Left kidney (tissue), 8 donors: Measurements from ENCODE around the gene AMBN. TPM values are rescaled to one million over a fixed set of nuclear protein-coding genes. Genes with fewer than 3 reads are reported as not detected.

Experiments
- DNase-seq: peaks from one replicate; pipeline ENCODE4 v3.0.0-alpha.2; 2013
- long read RNA-seq, 8 donors: transcript quantifications; one replicate each; lab custom pipeline, GENCODE V29; 2026
- polyA plus RNA-seq: library from polyadenylated mRNA; unstranded; fragments of 120-200 nt; gene quantifications from one replicate; pipeline ENCODE4 v1.2.1, GENCODE V29; 2013; ENCODE audit not compliant: insufficient read length

AMBN gene, protein sequence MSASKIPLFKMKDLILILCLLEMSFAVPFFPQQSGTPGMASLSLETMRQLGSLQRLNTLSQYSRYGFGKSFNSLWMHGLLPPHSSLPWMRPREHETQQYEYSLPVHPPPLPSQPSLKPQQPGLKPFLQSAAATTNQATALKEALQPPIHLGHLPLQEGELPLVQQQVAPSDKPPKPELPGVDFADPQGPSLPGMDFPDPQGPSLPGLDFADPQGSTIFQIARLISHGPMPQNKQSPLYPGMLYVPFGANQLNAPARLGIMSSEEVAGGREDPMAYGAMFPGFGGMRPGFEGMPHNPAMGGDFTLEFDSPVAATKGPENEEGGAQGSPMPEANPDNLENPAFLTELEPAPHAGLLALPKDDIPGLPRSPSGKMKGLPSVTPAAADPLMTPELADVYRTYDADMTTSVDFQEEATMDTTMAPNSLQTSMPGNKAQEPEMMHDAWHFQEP
- 0.80 TPM for polyA plus RNA-seq
- long read RNA-seq, donor 1 = 0 reads
- long read RNA-seq, donor 2, partial matches to known transcripts = 0 of 1 reads
- long read RNA-seq, donor 2, other reads (novel, unspliced or antisense) = 0 of 1 reads
- long read RNA-seq, donor 3 = 0 reads
- long read RNA-seq, donor 4 = 0 reads
- long read RNA-seq, donor 5 = 0 reads
- long read RNA-seq, donor 6 = 0 reads
- long read RNA-seq, donor 7 = 0 reads
- long read RNA-seq, donor 8 = 0 reads

DNA sequence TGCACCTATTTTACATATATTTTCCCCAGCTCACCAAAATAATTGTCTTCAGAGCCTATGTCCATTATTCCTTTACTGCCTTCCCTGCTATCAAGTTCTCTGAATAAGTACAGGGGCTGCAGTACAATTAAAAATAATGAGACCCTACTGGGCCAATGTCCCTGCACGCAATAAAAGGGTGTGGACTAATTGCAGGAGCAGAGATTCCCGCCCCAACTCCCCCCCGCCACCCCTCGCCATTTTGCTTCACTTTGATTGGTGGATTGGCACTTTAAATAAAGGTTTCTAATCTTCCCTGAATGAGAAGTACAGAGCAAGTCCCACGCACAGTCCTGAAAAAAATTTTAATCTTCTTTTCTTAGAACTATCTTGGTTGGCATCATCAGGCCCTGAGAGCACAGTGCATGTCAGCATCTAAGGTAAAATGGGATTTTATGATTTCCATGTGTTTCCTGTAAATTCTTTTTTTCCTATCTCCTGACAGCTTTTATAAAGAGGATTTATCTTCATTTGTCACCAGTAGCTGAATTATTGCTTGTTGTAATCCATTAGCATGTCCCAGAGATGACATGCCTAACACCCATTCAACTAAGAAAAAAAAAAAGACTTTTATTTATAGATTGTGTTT, at the start of gene AMBN:
TSS of gene AMBN (plus strand) at position 302 of the 628 bp plus-strand sequence. CDS start at position 405, 103 bp downstream.
- no peak for DNase-seq

DNA sequence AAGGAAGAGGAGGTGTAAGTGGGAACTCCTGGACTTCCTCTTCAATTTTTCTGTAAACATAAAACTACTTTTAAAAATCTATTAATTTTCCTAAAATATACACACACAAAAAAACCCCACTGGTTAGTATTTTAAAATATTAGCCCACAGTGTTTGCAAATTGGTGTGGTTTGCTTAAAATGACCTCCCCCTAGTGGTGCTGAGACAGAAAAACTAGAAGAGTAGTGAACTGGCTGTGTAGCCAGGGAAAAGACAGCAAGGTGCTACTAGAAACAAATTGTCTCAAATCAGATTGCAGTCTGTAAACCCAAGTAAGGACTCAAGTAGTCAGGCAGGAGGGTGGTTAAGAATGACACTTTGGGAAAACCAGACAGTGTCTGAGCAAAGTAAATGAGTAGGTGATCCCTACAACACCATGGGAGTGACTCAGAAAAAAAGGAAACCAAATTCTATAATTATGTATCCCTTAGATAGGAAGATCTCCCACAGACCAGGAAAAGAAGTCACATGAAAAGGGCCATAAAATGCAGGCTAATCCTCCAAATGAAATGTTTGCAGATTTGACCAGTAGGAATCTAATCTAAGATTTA, 47.7 kb upstream of the AMBN start:
- DNase-seq = no peak

DNA sequence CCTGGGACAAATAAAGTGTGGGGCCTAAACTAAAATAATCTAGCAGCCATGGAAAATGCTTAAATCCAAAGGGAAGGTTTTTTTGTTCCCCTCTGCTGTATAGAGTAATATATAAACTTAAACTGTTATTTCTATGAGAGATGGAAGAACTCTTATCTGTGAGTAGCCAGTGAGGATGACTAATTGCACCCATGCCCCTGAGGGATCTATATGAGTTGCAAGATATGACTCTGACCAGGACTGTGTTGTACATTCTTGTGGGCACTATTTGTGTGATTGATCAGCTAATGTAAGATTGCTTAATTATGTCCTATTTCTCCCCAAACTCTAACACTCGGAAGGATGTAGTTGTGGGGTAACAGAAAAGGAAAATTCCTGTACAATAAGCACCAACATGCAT, 35.2 kb upstream of the AMBN start:
- no peak for DNase-seq

DNA sequence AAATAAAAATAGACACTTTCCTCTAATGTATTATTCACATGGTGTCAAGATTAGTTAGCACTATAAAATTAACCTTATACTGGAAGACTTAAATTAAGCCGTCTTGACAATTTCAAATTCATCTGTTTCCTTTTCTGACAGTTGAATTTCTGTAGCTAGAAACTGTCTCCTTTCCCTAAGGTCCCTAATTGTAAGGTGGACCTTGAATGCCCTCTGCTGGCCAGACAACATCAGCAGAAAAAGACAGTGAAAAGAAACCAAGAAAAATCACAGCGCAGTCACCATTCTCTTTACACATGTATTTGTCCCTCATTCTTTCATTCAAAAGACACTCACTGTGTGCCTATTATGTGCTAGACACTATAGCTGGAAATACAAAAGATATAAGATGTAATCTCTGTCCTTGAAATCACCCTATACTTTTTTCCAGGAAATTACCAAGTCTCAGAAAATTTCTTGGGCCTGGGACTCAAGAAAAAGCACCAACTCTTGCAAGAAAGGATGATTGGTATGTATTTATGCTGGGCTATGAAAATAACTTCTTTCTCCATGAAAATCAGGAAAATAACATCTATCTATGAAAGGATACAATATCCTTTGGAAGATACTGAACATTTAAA, 32.7 kb upstream of the AMBN start:
- peak; percentile 59 for DNase-seq

DNA sequence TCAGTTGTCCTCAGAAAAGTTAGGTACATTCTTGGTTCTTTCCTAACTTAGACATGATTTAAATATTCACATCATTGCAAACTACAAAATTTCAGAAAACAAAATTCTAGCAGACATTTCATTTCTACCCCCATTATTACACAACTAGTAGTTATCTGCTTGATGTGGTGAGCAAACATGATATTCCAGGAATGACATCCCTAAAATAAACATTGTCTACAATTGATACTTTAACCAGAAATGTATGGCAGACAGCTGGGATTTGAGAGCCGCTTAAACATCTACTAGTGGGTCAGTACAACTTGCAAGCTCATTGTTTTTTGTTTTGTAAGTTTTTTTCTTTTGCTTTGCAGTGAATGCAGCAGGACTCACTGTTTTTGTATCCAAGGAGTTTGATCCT, 32.1 kb upstream of the AMBN start:
- DNase-seq = no peak

DNA sequence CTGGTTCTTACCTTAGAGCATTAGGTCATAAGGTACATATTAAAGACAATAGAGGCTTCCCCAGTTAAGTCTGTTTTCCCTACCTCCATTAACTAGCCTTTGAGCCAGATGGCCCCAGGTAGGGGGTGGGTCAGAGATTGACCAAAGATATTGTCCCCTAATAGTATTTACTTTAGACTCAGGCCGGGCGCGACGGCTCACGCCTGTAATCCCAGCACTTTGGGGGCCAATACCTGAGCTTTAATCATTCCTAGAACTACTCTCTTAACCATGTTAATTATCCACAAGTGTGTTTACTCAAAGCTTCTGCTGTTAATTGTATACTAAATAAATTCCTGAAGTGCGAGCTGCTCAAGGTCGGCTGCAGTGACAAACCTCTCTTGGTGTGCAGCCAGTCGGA, 28.0 kb upstream of the AMBN start:
- DNase-seq = no peak

DNA sequence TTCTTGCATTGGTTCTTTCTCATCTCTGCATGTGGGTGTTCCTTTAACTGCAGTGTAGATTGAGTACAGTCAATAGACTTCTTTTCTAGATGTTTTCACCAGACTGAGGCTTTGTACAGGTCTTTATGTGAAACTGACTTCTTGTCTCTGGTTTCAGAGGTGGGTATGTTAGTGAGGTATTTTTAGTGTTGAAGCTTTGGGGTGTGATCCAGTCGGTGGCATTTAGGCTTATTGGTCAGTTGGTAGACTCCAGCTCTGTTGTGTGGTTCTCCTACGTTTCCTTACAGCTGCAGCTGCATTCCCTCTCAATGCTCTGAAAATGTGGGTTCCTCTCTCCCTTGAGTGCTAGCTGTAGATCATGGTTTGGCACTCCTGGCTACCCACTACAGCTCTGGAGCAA, 21.3 kb upstream of the AMBN start:
- no peak for DNase-seq

DNA sequence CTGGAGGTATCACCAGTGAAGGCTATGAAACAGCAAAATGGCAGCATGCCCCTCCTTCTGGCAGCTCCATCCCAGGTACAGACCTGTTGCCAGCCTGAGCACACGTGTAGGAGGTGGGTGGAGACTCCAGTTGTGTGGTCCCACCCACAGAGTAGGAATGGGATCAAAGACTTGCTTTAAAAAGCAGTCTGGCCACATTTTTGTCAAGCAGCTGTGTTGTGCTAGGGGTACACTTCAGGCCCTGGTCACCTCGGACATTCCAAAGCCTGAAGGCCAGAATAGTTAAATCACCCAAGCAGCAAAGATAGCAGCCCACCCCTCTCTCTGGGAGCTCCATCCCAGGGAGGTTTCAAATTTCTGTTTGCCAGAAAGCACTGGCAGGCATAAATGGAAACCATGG, 20.3 kb upstream of the AMBN start:
- peak; percentile 46 for DNase-seq

DNA sequence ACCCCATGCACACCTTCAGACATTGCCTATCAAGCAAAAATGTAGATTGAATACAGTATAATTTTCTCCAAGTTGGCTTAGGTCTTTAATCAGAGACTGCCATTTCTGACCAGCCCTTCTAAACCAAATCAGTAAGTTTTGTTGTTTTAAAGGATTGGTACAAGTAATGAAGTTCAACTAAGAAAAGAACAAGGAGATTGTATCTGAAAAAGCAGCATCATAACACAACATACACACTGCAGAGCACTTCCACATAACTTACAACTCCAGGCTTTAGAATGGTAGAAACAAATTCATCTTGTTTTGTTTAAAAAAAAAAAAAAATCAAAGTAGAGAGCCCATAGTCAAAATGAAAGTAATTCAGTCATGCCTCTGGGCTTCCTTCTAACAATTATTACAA, 16.1 kb upstream of the AMBN start:
- no peak for DNase-seq

DNA sequence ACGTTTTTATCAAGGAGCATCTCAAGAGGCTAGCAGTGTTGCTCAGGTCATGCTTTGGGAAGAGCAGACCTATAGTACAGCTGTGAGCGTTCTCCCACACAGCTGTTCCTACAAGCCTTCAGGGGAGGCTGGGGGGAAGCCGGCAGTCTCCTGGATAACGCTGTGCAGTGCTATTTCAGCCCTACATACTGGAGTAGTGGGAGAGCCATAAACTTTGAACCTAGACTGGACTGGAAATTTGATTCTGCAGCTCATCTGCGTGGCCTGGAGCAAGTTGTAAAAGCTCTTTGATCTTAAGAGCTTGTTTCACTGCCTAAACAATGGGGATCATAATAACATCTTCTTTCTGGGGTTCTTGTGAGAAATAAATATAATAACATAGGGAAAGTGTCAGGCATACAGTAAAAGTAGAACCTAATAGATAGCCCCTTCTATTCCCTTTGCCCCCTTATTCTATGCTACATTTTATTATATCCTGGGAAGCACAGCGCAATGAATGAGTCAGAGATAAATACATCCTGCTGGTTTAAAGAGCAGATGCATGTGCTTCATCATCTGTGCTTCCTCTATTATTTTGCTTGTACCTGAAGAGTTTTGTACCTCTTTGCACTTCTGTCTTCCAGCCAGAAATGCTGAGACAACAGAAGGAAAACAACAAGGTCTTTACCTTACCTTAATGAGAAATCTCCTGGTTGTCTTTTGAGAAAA, 14.7 kb upstream of the AMBN start:
- no peak for DNase-seq

DNA sequence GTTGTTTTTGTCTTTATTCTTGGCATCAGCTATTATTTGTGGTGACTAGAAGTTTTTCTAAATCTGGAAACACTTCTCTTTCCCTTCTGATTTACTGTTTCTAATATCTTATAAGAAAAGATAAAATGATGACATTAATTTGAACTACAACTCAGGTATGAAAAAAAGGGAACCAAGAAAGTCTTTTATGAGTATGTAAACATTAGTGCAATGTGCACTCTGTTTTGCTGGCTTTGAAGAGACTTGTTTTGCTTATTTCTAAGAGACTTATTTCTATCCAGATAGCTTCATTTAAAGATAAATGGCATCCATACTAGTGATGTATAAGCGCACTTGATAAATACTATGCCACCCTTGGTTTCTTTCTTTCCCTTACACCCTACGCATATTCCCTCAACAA, 10.1 kb upstream of the AMBN start:
- DNase-seq = no peak

DNA sequence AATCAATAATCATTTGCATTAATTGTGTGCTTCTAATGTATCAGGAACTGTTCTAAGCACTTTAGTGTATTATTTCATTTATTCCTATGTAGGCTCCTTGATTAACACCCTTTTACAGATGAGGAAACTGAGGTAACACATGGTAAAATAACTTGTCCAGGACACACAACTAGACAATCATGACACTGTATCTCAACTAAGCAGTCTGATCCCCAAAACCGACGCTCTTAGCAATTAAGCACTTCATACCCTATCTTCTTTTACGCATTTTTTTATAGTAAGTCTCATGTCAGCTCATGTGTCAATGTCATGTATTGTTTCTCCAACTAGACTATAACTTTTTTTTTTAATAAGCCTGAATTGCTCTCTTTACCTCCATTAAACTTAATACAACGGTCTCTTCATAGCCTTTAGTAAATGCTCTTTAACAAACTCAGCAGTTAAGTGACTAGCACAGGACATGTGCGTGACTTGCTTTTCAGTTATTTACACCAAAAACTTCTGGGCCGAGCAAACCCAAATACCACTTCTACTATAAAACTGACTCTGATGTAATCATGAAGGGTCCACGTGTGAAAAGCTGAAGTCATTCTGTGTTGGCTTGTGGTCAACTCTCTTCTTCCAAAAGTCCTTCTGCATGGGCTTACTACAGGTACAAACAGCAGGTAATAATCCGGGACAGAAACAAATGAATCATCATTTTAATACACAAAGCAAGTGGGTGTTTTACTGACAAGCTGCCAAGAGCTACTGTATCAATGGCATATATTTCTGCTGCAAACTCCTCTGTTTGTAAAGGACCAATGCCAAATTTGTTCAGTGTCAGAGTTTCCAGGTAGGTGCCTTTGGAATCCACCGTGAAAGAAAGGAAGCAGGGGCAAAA, 7.9 kb upstream of the AMBN start:
- no peak for DNase-seq

DNA sequence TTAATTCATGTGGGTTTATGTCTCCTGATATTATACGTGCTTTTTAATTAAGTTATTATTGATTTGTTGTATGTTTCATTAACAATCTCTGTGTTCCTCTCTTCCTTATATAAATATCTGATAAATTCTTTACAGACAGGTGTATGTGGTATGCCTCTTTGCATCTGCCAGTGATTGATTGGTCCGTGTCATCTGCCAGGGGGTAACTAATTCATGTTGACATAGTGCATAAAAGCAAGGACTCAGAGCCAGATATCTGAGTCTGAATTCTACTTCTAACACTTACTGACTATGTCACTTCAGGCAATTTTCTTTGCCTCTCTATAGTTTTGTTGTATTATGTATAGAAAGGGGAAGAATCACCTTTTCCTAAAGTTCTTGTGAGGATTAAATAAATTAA, 5.2 kb upstream of the AMBN start:
- DNase-seq = no peak

DNA sequence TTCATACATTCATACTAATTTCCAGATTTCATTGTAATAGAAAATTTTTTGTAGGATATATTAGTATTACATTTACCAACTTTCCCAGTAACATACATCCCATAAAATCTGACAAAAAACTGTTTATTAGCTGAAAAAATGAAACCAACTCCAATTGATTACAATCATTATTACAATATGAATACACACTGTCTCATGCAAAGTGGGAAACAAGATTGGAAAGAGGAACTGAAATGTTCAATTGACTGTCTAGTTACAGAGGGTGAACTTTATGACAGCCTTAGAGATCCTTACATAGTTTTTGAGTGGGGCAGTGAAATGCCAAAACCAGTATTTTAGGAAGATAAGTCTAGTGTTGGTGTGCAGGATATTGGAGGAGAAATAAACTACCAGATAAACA, 2.3 kb upstream of the AMBN start:
- no peak for DNase-seq

DNA sequence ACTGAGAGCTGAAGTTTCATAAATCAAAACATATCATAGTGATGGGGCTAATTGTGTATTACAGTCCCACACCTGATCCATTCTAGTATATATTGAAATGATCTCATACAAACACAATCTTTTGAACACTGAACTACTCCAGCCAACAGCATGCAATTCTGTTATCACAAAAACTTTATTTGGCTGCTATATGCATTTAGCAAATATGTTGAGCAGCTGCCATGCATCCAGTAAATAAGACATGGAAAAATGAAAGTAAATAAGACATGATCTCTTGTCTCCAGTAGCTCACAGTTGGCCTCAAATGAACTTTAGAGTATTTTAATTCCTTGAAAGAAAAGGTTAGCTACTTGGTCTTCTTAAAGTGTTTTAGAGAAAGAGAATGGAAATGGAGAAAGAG, 2.1 kb downstream of the AMBN start:
- DNase-seq = no peak

DNA sequence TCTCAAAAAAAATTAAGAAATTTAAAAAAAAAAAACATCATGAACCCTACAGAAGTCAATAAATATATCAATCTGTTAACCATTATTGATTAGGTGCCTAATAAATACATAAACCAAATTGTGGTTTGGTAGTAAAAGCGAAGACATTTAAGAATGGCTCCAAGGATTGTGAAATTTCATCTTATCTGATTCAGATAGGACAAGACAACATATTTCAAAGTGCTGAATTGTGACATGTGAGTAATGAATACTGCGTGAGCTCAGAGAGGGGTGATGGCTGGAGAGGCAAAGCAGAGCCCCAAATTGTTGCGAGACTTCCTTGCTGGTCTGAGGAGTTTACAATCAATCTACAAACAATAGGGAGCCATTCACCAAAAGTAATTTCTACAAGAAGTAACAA, 8.2 kb downstream of the AMBN start:
- DNase-seq = no peak

DNA sequence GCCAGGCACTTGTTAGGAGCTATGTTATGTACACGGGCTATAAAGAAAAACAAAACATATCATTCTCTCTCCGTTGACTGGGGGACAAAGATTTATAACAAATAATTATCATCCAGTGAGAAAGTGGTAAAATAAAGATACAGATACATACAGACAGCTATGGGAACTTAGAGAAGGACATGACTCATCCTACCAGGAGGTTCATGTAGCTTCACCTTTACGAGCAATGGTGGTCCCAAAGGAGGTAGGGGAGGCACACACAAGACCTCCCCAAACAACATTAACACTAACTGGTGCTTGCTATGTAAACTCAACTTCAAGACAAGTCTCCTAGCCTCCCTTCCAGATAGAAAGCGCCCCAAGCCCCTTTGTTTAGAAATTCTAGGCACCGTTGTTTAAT, 8.9 kb downstream of the AMBN start:
- no peak for DNase-seq

DNA sequence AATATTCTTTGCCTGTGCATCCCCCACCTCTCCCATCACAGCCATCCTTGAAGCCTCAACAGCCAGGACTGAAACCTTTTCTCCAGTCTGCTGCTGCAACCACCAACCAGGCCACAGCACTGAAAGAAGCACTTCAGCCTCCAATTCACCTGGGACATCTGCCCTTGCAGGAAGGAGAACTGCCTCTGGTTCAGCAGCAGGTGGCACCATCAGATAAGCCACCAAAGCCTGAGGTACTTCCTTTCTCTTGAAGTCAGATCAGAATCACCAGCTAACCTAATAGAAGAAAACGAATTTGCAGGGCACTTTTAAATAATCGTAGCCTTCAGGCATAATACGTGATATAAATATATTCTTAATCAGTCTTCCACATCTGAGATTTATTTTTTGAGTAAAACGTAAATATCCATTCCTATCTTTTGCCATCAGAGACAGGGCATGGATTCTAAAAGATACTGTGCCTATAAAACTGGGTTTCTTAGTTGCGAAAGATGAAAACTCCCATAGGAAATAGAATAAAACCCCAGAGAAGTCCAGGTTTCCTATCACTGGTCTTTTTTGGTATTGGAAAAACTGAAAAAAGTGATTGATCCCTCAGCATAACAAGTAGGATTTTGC, 9.5 kb downstream of the AMBN start:
- DNase-seq = no peak

DNA sequence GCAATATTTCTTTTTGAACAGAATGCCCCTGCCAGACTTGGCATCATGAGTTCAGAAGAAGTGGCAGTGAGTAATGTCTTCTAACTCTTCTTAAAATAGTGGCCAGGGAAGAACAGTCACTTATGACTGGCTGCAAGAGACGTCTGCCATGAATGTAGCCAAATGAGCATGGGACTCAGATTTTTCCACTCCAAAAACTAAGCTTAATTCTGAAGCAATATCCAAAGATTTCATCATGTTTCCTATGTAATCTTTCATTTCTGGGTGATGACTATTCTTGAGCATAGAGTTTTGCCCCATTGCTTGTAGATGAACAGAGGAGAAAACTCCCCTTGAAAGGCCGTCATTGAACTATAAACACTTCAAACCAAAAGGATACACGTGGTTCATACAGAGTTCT, 11.8 kb downstream of the AMBN start:
- no peak for DNase-seq

DNA sequence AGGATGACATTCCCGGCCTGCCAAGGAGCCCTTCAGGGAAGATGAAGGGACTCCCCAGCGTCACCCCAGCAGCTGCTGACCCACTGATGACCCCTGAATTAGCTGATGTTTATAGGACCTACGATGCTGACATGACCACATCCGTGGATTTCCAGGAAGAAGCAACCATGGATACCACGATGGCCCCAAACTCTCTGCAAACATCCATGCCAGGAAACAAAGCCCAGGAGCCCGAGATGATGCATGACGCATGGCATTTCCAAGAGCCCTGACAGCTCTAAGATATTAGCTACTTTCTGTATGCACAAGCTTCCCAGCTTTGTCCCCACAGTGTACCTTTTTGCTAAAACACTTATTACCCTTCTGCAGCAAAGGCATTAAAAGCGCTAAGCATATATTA, 14.4 kb downstream of the AMBN start:
- no peak for DNase-seq
